HCT116 (cell line): Measurements from ENCODE around the gene TPM2. TPM values are rescaled to one million over a fixed set of nuclear protein-coding genes. Genes with fewer than 3 reads are reported as not detected.
"Not testable (repeated sequence)": the region's sequence is repeated elsewhere in the genome, so short reads cannot be mapped to it uniquely, and the experiment has no call there.

Source experiments
- ATAC-seq: fragments of 200-7000 bp; cut with Tn5 transposase; 2 replicates; pipeline ENCODE4 v1.9.1; 2020; ENCODE audit warnings: mild to moderate bottlenecking, moderate library complexity
- BruUV-seq: library from RNA; stranded (reverse); fragments of 400-500 nt; replicated peaks from 2 replicates; lab custom pipeline; 2021; lab: Mats Ljungman, UMichigan
- CTCF ChIA-PET: fragments of 300-600 bp; sonication (Branson Sonifier 250); formaldehyde crosslinking; loops from one replicate; lab custom pipeline; 2021; ENCODE audit warnings: antibody characterized with exemption; lab: Charles Lee
- POLR2A ChIA-PET: fragments of 300-600, 350-600 bp; sonication (Branson Sonifier 250); formaldehyde crosslinking; loops from one replicate; lab custom pipeline; 2021; ENCODE audit warnings: antibody characterized with exemption; lab: Charles Lee
- RAD21 ChIA-PET, 2 experiments: fragments of 300-600 bp; sonication (Branson Sonifier 250); formaldehyde crosslinking; loops; one replicate each; lab custom pipeline; 2023; ENCODE audit warnings: low total read pairs in 2 of 2; ENCODE audit not compliant: uncharacterized antibody in 2 of 2, unreplicated experiment in 2 of 2, low non-redundant PET in 1 of 2; lab: Charles Lee
- DNase-seq: peaks from one replicate; pipeline ENCODE4 v3.0.0-alpha.2; 2010; ENCODE audit warnings: low read depth, low spot score
- H2AFZ ChIP-seq: fragments of 200-600 bp; shearing (Covaris generic), sonication (generic); 2 replicates; pipeline ENCODE4 v1.6.1; 2017; ENCODE audit warnings: low read depth, mixed run types, mixed read lengths, antibody characterized with exemption, low read length; ENCODE audit not compliant: poor library complexity, severe bottlenecking
- H3K27ac ChIP-seq: 2 replicates; pipeline ENCODE4 v1.5.1; 2012; ENCODE audit warnings: low read depth, low read length
- H3K27me3 ChIP-seq: fragments of 200-600 bp; sonication (generic); 2 replicates; pipeline ENCODE4 v1.6.1; 2016; ENCODE audit warnings: mixed run types, low read length, mixed read lengths; ENCODE audit not compliant: insufficient read depth
- H3K36me3 ChIP-seq, 2 experiments: fragments of 200-500 bp in 1 of 2; fragments of 200-600 bp in 1 of 2; sonication (Bioruptor generic) in 1 of 2; sonication (generic) in 1 of 2; 2 replicates each; pipeline versions ENCODE4 v1.5.1 to v1.6.1; 2014 to 2016; ENCODE audit warnings: low read length in 2 of 2, inconsistent platforms in 1 of 2, mixed read lengths in 1 of 2, mixed run types in 1 of 2; ENCODE audit not compliant: insufficient read depth in 2 of 2, control insufficient read depth in 1 of 2
- H3K4me1 ChIP-seq, 2 experiments: fragments of 200-600 bp in 1 of 2; sonication (generic) in 1 of 2; 2 replicates each; pipeline versions ENCODE4 v1.5.1 to v1.6.1; 2012 to 2017; ENCODE audit warnings: low read length in 2 of 2, inconsistent platforms in 1 of 2, mild to moderate bottlenecking in 1 of 2, mixed read lengths in 1 of 2, mixed run types in 1 of 2, moderate library complexity in 1 of 2; ENCODE audit not compliant: insufficient read depth in 2 of 2, control insufficient read depth in 1 of 2
- H3K4me2 ChIP-seq: fragments of 200-600 bp; sonication (generic); 2 replicates; pipeline ENCODE4 v1.6.1; 2017; ENCODE audit warnings: mixed run types, low read length, mixed read lengths
- H3K4me3 ChIP-seq, 2 experiments: fragments of 200-600 bp in 1 of 2; sonication (generic) in 1 of 2; replicated peaks in 1 of 2; 2 replicates each; pipeline ENCODE4 v1.5.1; 2011 to 2016; ENCODE audit warnings: low read length in 2 of 2, control low read depth in 1 of 2, low read depth in 1 of 2, mild to moderate bottlenecking in 1 of 2, mixed read lengths in 1 of 2, mixed run types in 1 of 2
- H3K79me2 ChIP-seq: fragments of 200-600 bp; sonication (generic); 2 replicates; pipeline ENCODE4 v1.6.1; 2017; ENCODE audit warnings: mild to moderate bottlenecking, mixed run types, low read length, moderate library complexity, mixed read lengths; ENCODE audit not compliant: insufficient read depth
- H3K9ac ChIP-seq: fragments of 200-600 bp; sonication (generic); 2 replicates; pipeline ENCODE4 v1.6.1; 2016; ENCODE audit warnings: low read length, mixed read lengths
- H3K9me2 ChIP-seq: fragments of 200-600 bp; sonication (generic), shearing (Covaris generic); 2 replicates; pipeline ENCODE4 v1.6.1; 2017; ENCODE audit warnings: mixed run types, mild to moderate bottlenecking, moderate library complexity; ENCODE audit not compliant: insufficient read depth
- H3K9me3 ChIP-seq, 2 experiments: fragments of 200-500 bp in 1 of 2; fragments of 200-600 bp in 1 of 2; sonication (Bioruptor generic) in 1 of 2; sonication (generic) in 1 of 2; 2 replicates each; pipeline ENCODE4 v1.6.1; 2014 to 2017; ENCODE audit warnings: low read length in 2 of 2, mixed read lengths in 2 of 2, inconsistent platforms in 1 of 2, low read depth in 1 of 2, mild to moderate bottlenecking in 1 of 2, mixed run types in 1 of 2, moderate library complexity in 1 of 2; ENCODE audit not compliant: control insufficient read depth in 1 of 2, insufficient read depth in 1 of 2
- H4K20me1 ChIP-seq: fragments of 200-600 bp; sonication (generic), shearing (Covaris generic); 2 replicates; pipeline ENCODE4 v1.6.1; 2017; ENCODE audit warnings: mixed run types, mild to moderate bottlenecking, moderate library complexity; ENCODE audit not compliant: insufficient read depth
- CBX3 ChIP-seq: IDR thresholded peaks from 2 replicates; pipeline ENCODE4 v1.6.1; 2012; ENCODE audit warnings: low read depth
- CEBPB ChIP-seq: IDR thresholded peaks from 2 replicates; pipeline ENCODE4 v1.6.1; 2012; ENCODE audit warnings: low read depth
- CTCF ChIP-seq, 3 experiments: fragments of 200-600 bp in 1 of 3; sonication (generic) in 1 of 3; IDR thresholded peaks in 2 of 3; conservative IDR thresholded peaks in 1 of 3; 2 replicates each; pipeline ENCODE4 v1.5.1; 2012 to 2017; ENCODE audit warnings: low read depth in 2 of 3, low read length in 2 of 3, antibody characterized with exemption in 1 of 3, borderline replicate concordance in 1 of 3, control low read depth in 1 of 3, mild to moderate bottlenecking in 1 of 3, mixed read lengths in 1 of 3, mixed run types in 1 of 3, moderate library complexity in 1 of 3; ENCODE audit not compliant: insufficient read depth in 1 of 3
- ELF1 ChIP-seq: IDR thresholded peaks from 2 replicates; pipeline ENCODE4 v1.6.1; 2012; ENCODE audit warnings: low read depth, borderline replicate concordance
- EZH2 ChIP-seq: fragments of 200-600 bp; sonication (generic); IDR thresholded peaks from 2 replicates; pipeline ENCODE4 v1.6.1; 2017; ENCODE audit warnings: antibody characterized with exemption, mixed run types
- EZH2phosphoT487 ChIP-seq: fragments of 200-600 bp; IDR thresholded peaks from 2 replicates; pipeline ENCODE4 v1.6.1; 2018; ENCODE audit warnings: antibody characterized with exemption, borderline replicate concordance
- FOSL1 ChIP-seq: IDR thresholded peaks from 2 replicates; pipeline ENCODE4 v1.6.1; 2012; ENCODE audit warnings: low read depth
- JUND ChIP-seq: IDR thresholded peaks from 2 replicates; pipeline ENCODE4 v1.6.1; 2012
- MAX ChIP-seq: IDR thresholded peaks from 2 replicates; pipeline ENCODE4 v1.6.1; 2012
- POLR2A ChIP-seq: IDR thresholded peaks from 2 replicates; pipeline ENCODE4 v1.7.0; 2011; ENCODE audit warnings: borderline replicate concordance; ENCODE audit not compliant: insufficient read depth, insufficient read length; ENCODE audit errors: extremely low read depth
- REST ChIP-seq: IDR thresholded peaks from 2 replicates; pipeline ENCODE4 v1.6.1; 2012; ENCODE audit warnings: low read depth
- SIN3A ChIP-seq: IDR thresholded peaks from 2 replicates; pipeline ENCODE4 v1.6.1; 2012; ENCODE audit warnings: low read depth
- SRF ChIP-seq: IDR thresholded peaks from 2 replicates; pipeline ENCODE4 v1.6.1; 2012; ENCODE audit warnings: low read depth
- TCF7L2 ChIP-seq: IDR thresholded peaks from 2 replicates; pipeline ENCODE4 v1.7.0; 2011; ENCODE audit warnings: borderline replicate concordance, inconsistent platforms; ENCODE audit not compliant: insufficient read depth, insufficient read length; ENCODE audit errors: extremely low read depth
- YY1 ChIP-seq: IDR thresholded peaks from 2 replicates; pipeline ENCODE4 v1.6.1; 2011; ENCODE audit warnings: low read length, low read depth, moderate library complexity, mild to moderate bottlenecking; ENCODE audit not compliant: insufficient replicate concordance; ENCODE audit errors: extremely low read depth
- ZNF274 ChIP-seq: fragments of 200-500 bp; sonication (Bioruptor generic); IDR thresholded peaks from 2 replicates; pipeline ENCODE4 v1.6.1; 2014; ENCODE audit warnings: mild to moderate bottlenecking, low read depth, low read length, inconsistent platforms
- intact Hi-C: fragments of 100-400 bp; cut with micrococcal nuclease; formaldehyde crosslinking; loops from 2 replicates; pipeline ENCODE4 v1.10.0; 2022
- total RNA-seq: library from RNA; stranded (reverse); gene quantifications from one replicate; pipeline ENCODE4 v1.2.1, GENCODE V29; 2021; ENCODE audit not compliant: unreplicated experiment

TPM2 gene
- total RNA-seq, 1 experiment from 2014 or later: 278 TPM

GRCh38 chr9:35640431-35640830, 49.3 kb downstream of the TPM2 start:
- H3K4me2 ChIP-seq, H3K27me3 ChIP-seq, H3K79me2 ChIP-seq, H3K9ac ChIP-seq, H2AFZ ChIP-seq, POLR2A ChIA-PET, DNase-seq, H3K36me3 ChIP-seq, H3K27ac ChIP-seq, RAD21 ChIA-PET, H3K9me2 ChIP-seq, H3K4me1 ChIP-seq, H4K20me1 ChIP-seq, intact Hi-C loops, H3K4me3 ChIP-seq, ATAC-seq, BruUV-seq, H3K9me3 ChIP-seq: not testable (repeated sequence)
- CTCF ChIA-PET: interaction anchor here (1.4 kb wide), 1 partner anchor 29 kb away, joined by 4 read pairs; no protein-coding TSS in a partner anchor

- Histone ChIP-seq H4K20me1 (no peaks in the 10 kb centered on the region), H3K4me2 (no peak overlapping the region), H3K79me2 (no peaks in the 10 kb centered on the region), H3K9ac (no peak overlapping the region), H3K27ac (no peak overlapping the region), H3K4me3 (no peak overlapping the region), H3K27me3 (no peaks in the 10 kb centered on the region), H3K36me3 (no peaks in the 10 kb centered on the region), H3K9me3 (no peaks in the 10 kb centered on the region), H3K9me2 (no peaks in the 10 kb centered on the region), H2AFZ (no peak overlapping the region), H3K4me1 (no peaks in the 10 kb centered on the region)
- POLR2A ChIA-PET: no interaction called here
- no peak for ATAC-seq
- RAD21 ChIA-PET: no interaction called here
- CTCF ChIA-PET: interaction anchor here (1.4 kb wide), 1 partner anchor 28 kb away, joined by 4 read pairs; no protein-coding TSS in a partner anchor
- DNase-seq: no peak
- BruUV-seq: no TSS peak
- TF ChIP-seq TCF7L2: no peak
- no peak for TF ChIP-seq SRF
- no peak for TF ChIP-seq MAX
- TF ChIP-seq ZNF274: no peak
- TF ChIP-seq CEBPB: no peak
- TF ChIP-seq EZH2: no peak
- no peak for TF ChIP-seq FOSL1
- no peak for TF ChIP-seq CTCF (IDR thresholded peaks at IDR 0.05 in 2 of 3, conservative IDR thresholded peaks at IDR 0.05 in 1 of 3; ENCODE audit: borderline replicate concordance in 1 of 3, insufficient read depth in 1 of 3, low read depth in 2 of 3, low read length in 2 of 3)
- no peak for TF ChIP-seq REST
- TF ChIP-seq ELF1: no peak
- no peak for TF ChIP-seq YY1
- TF ChIP-seq POLR2A: no peak
- no peak for TF ChIP-seq CBX3
- no peak for TF ChIP-seq SIN3A
- TF ChIP-seq EZH2phosphoT487: no peak
- TF ChIP-seq JUND: no peak
- intact Hi-C loops: no loop called here
Observed at GRCh38 chr9:35639631-35640030, 50.1 kb downstream of the TPM2 start.
